ENCODE results near the gene RTN4IP1.

- TF ChIP-seq CTCF (conservative IDR thresholded peaks at IDR 0.05) (no peak), ZFX (IDR thresholded peaks at IDR 0.05) (no peak)
Observed at GRCh38 chr6:106564476-106564875, 64.8 kb downstream of the RTN4IP1 start.
